GM19043 (cell line): ENCODE measurements around the gene NPIPB5.
"Not testable (repeated sequence)": the region's sequence is repeated elsewhere in the genome, so short reads cannot be mapped to it uniquely, and the experiment has no call there.

ENCODE experiments used
- ATAC-seq: cut with Tn5 transposase; IDR thresholded peaks from one replicate; pipeline ENCODE4 v1.9.1; 2021; ENCODE audit warnings: low read depth; ENCODE audit not compliant: unreplicated experiment

Gene NPIPB5

DNA sequence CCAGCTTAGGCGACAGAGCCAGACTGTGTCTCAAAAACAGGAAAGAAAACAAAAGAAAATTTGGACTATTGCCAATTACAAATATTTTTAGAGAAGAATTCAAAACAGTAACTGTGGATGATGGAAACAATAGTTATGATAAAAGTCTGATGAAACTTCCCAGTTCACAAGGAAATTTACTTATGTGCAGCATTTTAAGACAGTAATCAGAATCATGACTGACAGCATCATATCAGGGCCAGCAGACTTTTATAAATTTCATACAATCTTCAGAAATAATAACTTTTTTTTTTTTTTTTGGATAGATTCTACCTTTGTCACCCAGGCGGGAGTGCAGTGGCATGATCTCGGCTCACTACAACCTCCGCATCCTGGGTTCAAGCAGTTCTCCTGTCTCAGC, at the start of gene NPIPB5:
TSS of gene NPIPB5 (plus strand) at position 301 of the 400 bp plus-strand sequence. CDS start 2,911 bp downstream, outside the sequence.
- ATAC-seq: not testable (repeated sequence)

DNA sequence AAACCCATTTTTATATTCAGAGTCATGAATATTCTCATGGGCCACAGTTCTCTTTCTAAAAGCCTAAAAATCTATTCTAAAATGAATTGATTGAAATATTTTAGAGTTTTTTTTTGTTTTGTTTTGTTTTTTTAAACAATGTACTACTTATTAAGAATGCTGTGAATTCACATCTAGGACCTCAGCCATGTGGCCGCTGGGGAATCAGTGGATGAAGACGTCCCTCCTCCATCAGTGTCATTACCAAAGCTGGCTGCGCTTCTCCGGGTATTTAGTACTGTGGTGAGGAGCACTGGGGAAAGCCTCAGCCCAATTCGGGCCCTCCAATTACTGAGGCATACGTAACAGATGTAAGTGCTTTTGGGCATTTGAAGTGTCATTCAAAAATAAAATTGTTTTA, 41.8 kb upstream of the NPIPB5 start:
- not testable (repeated sequence) for ATAC-seq

DNA sequence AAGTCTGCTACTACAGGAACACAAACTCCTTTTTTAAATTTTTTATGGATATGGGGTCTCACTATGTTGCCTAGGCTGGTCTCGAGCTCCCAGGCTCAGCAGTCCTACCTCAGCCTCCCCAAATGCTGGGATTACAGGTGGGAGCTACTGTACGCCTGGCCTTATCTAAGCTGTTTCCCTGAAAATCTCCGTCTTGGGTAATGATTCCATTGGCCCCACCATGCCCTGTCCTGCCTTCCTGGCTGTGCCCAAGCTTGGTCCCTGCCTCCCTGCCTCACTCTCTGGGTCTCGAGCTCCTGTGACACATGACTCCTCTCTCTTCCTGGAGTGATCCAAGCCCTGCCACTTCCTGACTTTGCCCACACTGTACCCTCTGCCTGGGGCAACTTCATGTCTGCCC, 27.3 kb downstream of the NPIPB5 start:
- not testable (repeated sequence) for ATAC-seq

DNA sequence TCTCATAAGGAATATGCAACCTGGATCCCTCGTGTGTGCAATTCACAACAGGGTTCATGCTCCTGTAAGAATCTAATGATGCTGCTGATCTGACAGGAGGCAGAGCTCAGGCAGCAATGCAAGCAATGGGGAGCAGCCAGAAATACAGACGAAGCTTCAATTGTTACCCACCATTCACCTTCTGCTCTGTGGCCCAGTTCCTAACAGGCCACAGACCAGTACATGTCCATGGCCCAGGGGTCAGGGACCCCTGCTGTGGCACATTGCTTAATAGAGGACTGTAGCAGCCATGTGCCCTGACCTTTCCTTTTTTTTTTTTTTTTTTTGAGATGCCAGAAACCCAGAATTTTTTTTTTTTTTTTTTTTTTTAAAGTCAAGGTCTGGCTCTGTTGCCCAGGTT, 34.1 kb downstream of the NPIPB5 start:
- not testable (repeated sequence) for ATAC-seq

DNA sequence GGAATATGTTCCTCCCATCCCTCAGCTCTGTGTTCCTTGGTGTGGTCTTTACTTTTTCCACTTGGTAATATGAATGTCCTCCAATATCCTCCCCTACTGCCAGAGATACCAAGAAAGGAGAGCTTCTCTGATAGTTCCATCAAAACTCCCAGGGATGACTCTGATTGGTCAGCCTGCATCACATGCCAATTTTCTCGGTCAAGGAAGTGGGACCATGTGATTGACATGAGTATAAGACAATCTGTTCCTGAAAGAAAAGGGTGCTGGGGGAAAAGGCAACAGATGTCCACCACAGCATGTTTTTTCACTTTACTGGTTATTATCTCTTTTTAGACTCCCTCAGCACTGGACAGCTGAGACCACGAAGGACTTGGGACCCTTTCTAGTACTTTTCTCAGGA, 35.9 kb downstream of the NPIPB5 start:
- not testable (repeated sequence) for ATAC-seq

DNA sequence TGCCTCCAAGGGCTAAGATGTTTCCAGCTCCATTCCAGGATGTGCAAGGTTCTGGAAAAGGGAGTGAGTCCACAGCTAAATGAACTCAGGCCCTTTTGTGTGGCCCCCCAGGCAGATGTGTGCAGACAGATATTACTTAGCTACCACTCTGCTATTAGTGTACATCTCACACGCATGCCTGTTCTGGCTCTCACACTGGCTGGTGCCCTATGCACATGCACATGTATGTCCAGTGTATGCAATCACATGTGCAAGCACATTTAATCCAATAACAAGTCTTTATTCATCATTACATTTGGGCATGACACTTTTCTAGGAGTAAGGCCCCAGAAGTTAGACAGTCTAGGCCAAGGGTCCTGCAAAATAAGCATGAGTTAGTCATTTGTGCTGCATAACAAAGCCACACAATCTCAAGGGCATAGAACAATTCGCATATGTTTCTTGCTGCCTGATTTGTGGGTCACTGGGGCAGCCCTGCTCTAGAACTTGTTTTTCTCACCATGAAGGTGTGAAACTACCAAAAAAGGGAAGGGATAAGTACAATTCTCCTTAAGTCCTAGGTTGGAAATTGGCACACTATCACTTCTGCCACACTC, 36.6 kb downstream of the NPIPB5 start:
- not testable (repeated sequence) for ATAC-seq

DNA sequence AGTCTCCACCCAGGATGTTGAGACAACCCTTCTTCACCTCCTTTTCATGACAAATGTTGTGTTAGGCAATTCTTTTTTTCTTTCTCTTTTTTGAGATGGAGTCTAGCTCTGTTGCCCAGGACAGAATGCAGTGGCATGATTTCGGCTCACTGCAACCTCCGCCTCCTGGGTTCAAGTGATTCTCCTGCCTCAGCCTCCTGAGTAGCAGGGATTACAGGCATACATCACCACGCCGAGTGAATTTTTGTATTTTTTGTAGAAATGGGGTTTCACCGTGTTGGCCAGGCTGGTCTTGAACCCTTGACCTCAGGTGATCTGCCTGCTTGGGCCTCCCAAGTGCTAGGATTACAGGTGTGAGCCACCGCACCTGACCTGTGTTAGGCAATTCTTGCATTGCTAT, 39.2 kb downstream of the NPIPB5 start:
- ATAC-seq: not testable (repeated sequence)

DNA sequence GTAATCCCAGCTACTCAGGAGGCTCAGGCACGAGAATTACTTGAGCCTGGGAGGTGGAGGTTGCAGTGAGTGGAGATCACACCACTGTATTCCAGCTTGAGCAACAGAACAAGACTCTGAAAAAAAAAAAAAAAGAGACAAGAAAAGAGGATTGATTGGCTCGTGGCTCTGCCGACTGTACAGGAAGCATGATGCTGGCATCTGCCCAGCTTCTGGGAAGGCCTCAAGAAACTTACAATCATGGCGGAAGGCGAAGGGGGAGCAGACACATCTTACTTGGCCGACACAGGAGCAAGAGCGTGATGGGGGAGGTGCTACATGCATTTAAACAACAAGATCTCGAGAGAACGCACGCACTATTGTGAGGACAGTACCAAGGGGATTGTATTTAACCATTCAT, 40.5 kb downstream of the NPIPB5 start:
- ATAC-seq: not testable (repeated sequence)

DNA sequence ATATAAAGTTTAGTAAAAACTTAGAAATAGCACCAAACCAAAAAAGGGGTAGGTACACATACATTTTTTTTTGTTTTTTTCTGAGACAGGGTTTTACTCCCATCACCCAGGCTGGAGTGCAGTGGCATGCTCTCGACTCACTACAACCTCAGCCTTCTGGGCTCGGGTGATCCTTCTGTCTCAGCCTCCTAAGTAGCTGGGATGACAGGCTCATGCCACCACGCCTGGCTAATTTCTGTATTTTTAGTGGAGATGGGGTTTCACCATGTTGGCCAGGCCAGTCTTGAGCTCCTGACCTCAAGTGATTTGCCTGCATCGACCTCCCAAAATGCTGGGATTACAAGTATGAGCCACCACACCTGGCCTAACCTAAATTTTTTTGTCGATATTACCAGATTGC, 41.0 kb downstream of the NPIPB5 start:
- not testable (repeated sequence) for ATAC-seq

DNA sequence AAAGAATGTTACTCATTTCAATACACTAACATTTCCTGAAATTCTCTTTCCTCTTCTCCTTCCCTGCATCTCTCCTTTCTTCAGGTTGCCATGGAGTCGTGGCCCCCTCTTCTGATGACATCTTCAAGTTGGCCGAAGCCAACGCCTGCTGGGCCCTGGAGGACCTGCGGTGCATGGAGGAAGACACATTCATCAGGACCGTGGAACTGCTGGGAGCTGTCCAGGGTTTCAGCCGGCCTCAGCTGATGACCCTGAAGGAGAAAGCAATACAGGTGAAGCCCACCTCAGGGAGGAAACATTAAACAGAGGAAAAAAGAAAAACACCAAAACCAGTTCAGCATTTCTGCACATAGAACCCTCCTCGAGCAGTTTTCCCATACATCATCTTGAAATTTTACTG, 46.1 kb downstream of the NPIPB5 start:
- not testable (repeated sequence) for ATAC-seq
